Activated CD4-positive, alpha-beta T cell treated with anti-CD3 and anti-CD28 coated beads, Interleukin-2, amount 50 U/mL, for 16 hours (primary cell): Measurements from ENCODE around the gene THADA.
"Not testable (repeated sequence)": the region's sequence is repeated elsewhere in the genome, so short reads cannot be mapped to it uniquely, and the experiment has no call there.

ENCODE experiments used
- DNase-seq: peaks from one replicate; pipeline ENCODE4 v3.0.0-alpha.2; 2020

The THADA gene

GRCh38 chr2:43297740-43298139 lies 298.1 kb downstream of the THADA start:
- not testable (repeated sequence) for DNase-seq

- peak; percentile 29 for DNase-seq
Measured at GRCh38 chr2:43294973-43295603, 300.8 kb downstream of the THADA start.

GRCh38 chr2:43293744-43294695 lies 301.8 kb downstream of the THADA start:
- DNase-seq, result peak; percentile 94

- no peak for DNase-seq
Measured at GRCh38 chr2:43292851-43293743, 302.7 kb downstream of the THADA start.

GRCh38 chr2:43292297-43292696 lies 303.5 kb downstream of the THADA start:
- no peak for DNase-seq

- no peak for DNase-seq
Measured at GRCh38 chr2:43289331-43289730, 306.5 kb downstream of the THADA start.

- no peak for DNase-seq
Measured at GRCh38 chr2:43288417-43289305, 307.2 kb downstream of the THADA start.

GRCh38 chr2:43285987-43286386 lies 309.9 kb downstream of the THADA start:
- no peak for DNase-seq

- no peak for DNase-seq
Measured at GRCh38 chr2:43284967-43285366, 310.9 kb downstream of the THADA start.

GRCh38 chr2:43284347-43284746 lies 311.5 kb downstream of the THADA start:
- DNase-seq, result not testable (repeated sequence)

GRCh38 chr2:43280994-43281393 lies 314.8 kb downstream of the THADA start:
- DNase-seq, result peak; percentile 53

GRCh38 chr2:43279317-43279840 lies 316.5 kb downstream of the THADA start:
- no peak for DNase-seq

- no peak for DNase-seq
Measured at GRCh38 chr2:43278564-43279220, 317.1 kb downstream of the THADA start.

GRCh38 chr2:43276962-43277391 lies 318.9 kb downstream of the THADA start:
- no peak for DNase-seq

GRCh38 chr2:43276266-43276941 lies 319.4 kb downstream of the THADA start:
- no peak for DNase-seq

GRCh38 chr2:43274721-43275120 lies 321.1 kb downstream of the THADA start:
- no peak for DNase-seq

- no peak for DNase-seq
Measured at GRCh38 chr2:43274055-43274454, 321.8 kb downstream of the THADA start.

- peak; percentile 5 for DNase-seq
Measured at GRCh38 chr2:43273529-43273928, 322.3 kb downstream of the THADA start.

- DNase-seq, result no peak
Measured at GRCh38 chr2:43270930-43271615, 324.8 kb downstream of the THADA start.

GRCh38 chr2:43270461-43270860 lies 325.4 kb downstream of the THADA start:
- no peak for DNase-seq
